Naive thymus-derived CD4-positive, alpha-beta T cell (primary cell): ENCODE data around the gene ABI3BP. TPM values are rescaled to one million over a fixed set of nuclear protein-coding genes. Genes with fewer than 3 reads are reported as not detected.
A peak's percentile ranks its signal among the peaks of the same experiment; 100 is the strongest.

ENCODE experiments used
- ATAC-seq: fragments of 150-1000 bp; cut with Tn5 transposase; 2 replicates; pipeline ENCODE4 v1.10.0; 2021; ENCODE audit warnings: mild to moderate bottlenecking, moderate library complexity
- CTCF ChIA-PET: fragments of 350-600 bp; sonication (Branson Sonifier 250); formaldehyde crosslinking; loops from one replicate; lab custom pipeline; 2021; ENCODE audit warnings: antibody characterized with exemption; lab: Charles Lee
- POLR2A ChIA-PET: fragments of 350-600 bp; sonication (Branson Sonifier 250); formaldehyde crosslinking; loops from one replicate; lab custom pipeline; 2021; ENCODE audit warnings: antibody characterized with exemption, inconsistent platforms; lab: Charles Lee
- DNase-seq, 9 donors: peaks; one replicate each; pipeline versions ENCODE4 v3.0.0 to v3.0.0-alpha.2; 2020 to 2022; ENCODE audit warnings: mixed read lengths in 1 of 9
- H3K27ac ChIP-seq: one replicate; pipeline ENCODE4 v1.7.0; 2013; ENCODE audit warnings: mild to moderate bottlenecking, low read depth, low read length, moderate library complexity
- H3K27me3 ChIP-seq, 2 donors: one replicate each; pipeline ENCODE4 v1.7.0; 2013; ENCODE audit warnings: low read length in 2 of 2, mild to moderate bottlenecking in 2 of 2, moderate library complexity in 2 of 2; ENCODE audit not compliant: control insufficient read depth in 2 of 2, insufficient read depth in 2 of 2
- H3K36me3 ChIP-seq, 3 experiments: 1 replicate in 2 of 3; 2 replicates in 1 of 3; pipeline ENCODE4 v1.7.0; 2013; ENCODE audit warnings: low read length in 3 of 3, mild to moderate bottlenecking in 3 of 3, moderate library complexity in 1 of 3; ENCODE audit not compliant: insufficient read depth in 3 of 3, control insufficient read depth in 2 of 3
- H3K4me1 ChIP-seq, 2 donors: one replicate each; pipeline ENCODE4 v1.7.0; 2013; ENCODE audit warnings: low read length in 2 of 2, mild to moderate bottlenecking in 2 of 2, moderate library complexity in 1 of 2; ENCODE audit not compliant: control insufficient read depth in 2 of 2, insufficient read depth in 2 of 2
- H3K4me3 ChIP-seq: 2 replicates; pipeline ENCODE4 v1.7.0; 2013; ENCODE audit warnings: mild to moderate bottlenecking, low read length
- H3K9me3 ChIP-seq, 3 experiments: 1 replicate in 2 of 3; 2 replicates in 1 of 3; pipeline ENCODE4 v1.7.0; 2013; ENCODE audit warnings: low read length in 3 of 3; ENCODE audit not compliant: control insufficient read depth in 2 of 3
- H3K27ac Mint-ChIP-seq, 9 donors: one replicate each; pipeline ENCODE4 v1.8.0; 2020 to 2022; ENCODE audit warnings: mixed read lengths in 9 of 9, mild to moderate bottlenecking in 8 of 9, moderate library complexity in 5 of 9, inconsistent platforms in 2 of 9
- H3K27me3 Mint-ChIP-seq, 5 donors: one replicate each; pipeline ENCODE4 v1.8.0; 2021 to 2022; ENCODE audit warnings: mixed read lengths in 5 of 5, mild to moderate bottlenecking in 1 of 5
- H3K36me3 Mint-ChIP-seq, 5 donors: one replicate each; pipeline ENCODE4 v1.8.0; 2020 to 2022; ENCODE audit warnings: mixed read lengths in 5 of 5, mild to moderate bottlenecking in 3 of 5, inconsistent platforms in 1 of 5
- H3K4me1 Mint-ChIP-seq, 7 donors: one replicate each; pipeline ENCODE4 v1.8.0; 2020 to 2022; ENCODE audit warnings: mixed read lengths in 7 of 7, mild to moderate bottlenecking in 3 of 7, inconsistent platforms in 1 of 7
- H3K4me3 Mint-ChIP-seq, 10 donors: one replicate each; pipeline ENCODE4 v1.8.0; 2020 to 2022; ENCODE audit warnings: mild to moderate bottlenecking in 10 of 10, mixed read lengths in 10 of 10, moderate library complexity in 6 of 10, inconsistent platforms in 2 of 10
- H3K9me3 Mint-ChIP-seq, 11 donors: one replicate each; pipeline ENCODE4 v1.8.0; 2020 to 2022; ENCODE audit warnings: mixed read lengths in 11 of 11, mild to moderate bottlenecking in 4 of 11, inconsistent platforms in 1 of 11, moderate library complexity in 1 of 11
- intact Hi-C, 2 donors: fragments of 100-400 bp; cut with micrococcal nuclease; formaldehyde crosslinking; loops; one replicate each; pipeline ENCODE4 v1.15.1; 2023
- polyA plus RNA-seq, 2 donors: library from polyadenylated mRNA; unstranded; fragments of 300-500 nt; fragmentation: Illumina TruSeq; gene quantifications; one replicate each; pipeline ENCODE4 v1.2.3, GENCODE V29; 2021
- total RNA-seq, 6 experiments: library from RNA in 5 of 6; stranded (reverse) in 5 of 6; gene quantifications; 1 replicate in 5 of 6; 2 replicates in 1 of 6; pipeline ENCODE4 v1.2.3 and lab custom pipeline; 2021 to 2026

The ABI3BP gene
- total and polyA plus RNA-seq, 7 experiments from 2014 or later = not detected

GRCh38 chr3:100857863-100858262, 135.4 kb downstream of the ABI3BP start:
- H3K27me3 Mint-ChIP-seq = peaks cover 0 to 6% (median 3%) of the 10 kb centered on the region in 5 donors
- H3K4me3 Mint-ChIP-seq = no peak overlapping the region
- DNase-seq (no peak), ATAC-seq (no peak)
- Histone ChIP-seq H3K4me3 (no peak overlapping the region), H3K4me1 (no peaks in the 10 kb centered on the region), H3K27me3 (peaks cover 0 to 5% of the 10 kb centered on the region in 2 donors), H3K36me3 (no peaks in the 10 kb centered on the region), H3K9me3 (no peaks in the 10 kb centered on the region), H3K27ac (no peak overlapping the region)
- CTCF ChIA-PET = no interaction called here
- intact Hi-C loops = no loop called here
- H3K27ac Mint-ChIP-seq = no peak overlapping the region
- H3K36me3 Mint-ChIP-seq = no peaks in the 10 kb centered on the region
- H3K4me1 Mint-ChIP-seq = peaks cover 0 to 6% (median 0%) of the 10 kb centered on the region in 7 donors
- POLR2A ChIA-PET = no interaction called here
- H3K9me3 Mint-ChIP-seq = no peaks in the 10 kb centered on the region

- H3K9me3 ChIP-seq = no peaks in the 10 kb centered on the region
- H3K27ac Mint-ChIP-seq = no peak overlapping the region
- H3K36me3 ChIP-seq = no peaks in the 10 kb centered on the region
- peaks cover 0 to 6% (median 3%) of the 10 kb centered on the region in 5 donors for H3K27me3 Mint-ChIP-seq
- CTCF ChIA-PET = no interaction called here
- DNase-seq (no peak), ATAC-seq (no peak)
- H3K4me3 Mint-ChIP-seq = no peak overlapping the region
- no peak overlapping the region for H3K4me3 ChIP-seq
- H3K4me1 Mint-ChIP-seq = peaks cover 0 to 9% (median 2%) of the 10 kb centered on the region in 7 donors
- H3K27me3 ChIP-seq = peaks cover 0 to 5% of the 10 kb centered on the region in 2 donors
- no peaks in the 10 kb centered on the region for H3K9me3 Mint-ChIP-seq
- POLR2A ChIA-PET = no interaction called here
- H3K36me3 Mint-ChIP-seq = no peaks in the 10 kb centered on the region
- intact Hi-C loops = no loop called here
- H3K27ac ChIP-seq = no peak overlapping the region
- H3K4me1 ChIP-seq = no peaks in the 10 kb centered on the region
These were observed 136.4 kb downstream of the ABI3BP start for GRCh38 chr3:100856821-100857220.

GRCh38 chr3:100852840-100853239, 140.4 kb downstream of the ABI3BP start:
- CTCF ChIA-PET = no interaction called here
- ATAC-seq (no peak), DNase-seq (peak in 4 of 9 donors; percentile 10 to 21 (median 18))
- Histone ChIP-seq H3K9me3 (no peaks in the 10 kb centered on the region), H3K4me3 (no peak overlapping the region), H3K27ac (no peak overlapping the region), H3K27me3 (no peaks in the 10 kb centered on the region), H3K4me1 (no peaks in the 10 kb centered on the region), H3K36me3 (no peaks in the 10 kb centered on the region)
- no peak overlapping the region for H3K27ac Mint-ChIP-seq
- intact Hi-C loops = no loop called here
- H3K4me1 Mint-ChIP-seq = peaks cover 0 to 9% (median 2%) of the 10 kb centered on the region in 7 donors
- no peaks in the 10 kb centered on the region for H3K36me3 Mint-ChIP-seq
- POLR2A ChIA-PET = no interaction called here
- H3K4me3 Mint-ChIP-seq = peak overlapping the region in 4 of 10 donors; percentile 8 to 37 (median 28)
- peaks cover 0 to 15% (median 4%) of the 10 kb centered on the region in 5 donors for H3K27me3 Mint-ChIP-seq
- H3K9me3 Mint-ChIP-seq = no peaks in the 10 kb centered on the region

GRCh38 chr3:100850701-100851100, 142.5 kb downstream of the ABI3BP start:
- intact Hi-C loops = no loop called here
- Mint-ChIP-seq H3K9me3 (no peaks in the 10 kb centered on the region), H3K27me3 (peaks cover 0 to 14% (median 8%) of the 10 kb centered on the region in 5 donors), H3K36me3 (no peaks in the 10 kb centered on the region), H3K4me1 (peaks cover 0 to 9% (median 2%) of the 10 kb centered on the region in 7 donors), H3K27ac (no peak overlapping the region), H3K4me3 (no peak overlapping the region)
- Histone ChIP-seq H3K36me3 (no peaks in the 10 kb centered on the region), H3K9me3 (no peaks in the 10 kb centered on the region), H3K4me3 (no peak overlapping the region), H3K27me3 (no peaks in the 10 kb centered on the region), H3K27ac (no peak overlapping the region), H3K4me1 (no peaks in the 10 kb centered on the region)
- ATAC-seq (no peak), DNase-seq (no peak)
- ChIA-PET POLR2A (no interaction called here), CTCF (no interaction called here)

- Mint-ChIP-seq H3K9me3 (no peaks in the 10 kb centered on the region), H3K27me3 (peaks cover 0 to 17% (median 8%) of the 10 kb centered on the region in 5 donors), H3K4me3 (no peak overlapping the region), H3K4me1 (peaks cover 0 to 9% (median 2%) of the 10 kb centered on the region in 7 donors), H3K27ac (no peak overlapping the region), H3K36me3 (no peaks in the 10 kb centered on the region)
- Histone ChIP-seq H3K27me3 (no peaks in the 10 kb centered on the region), H3K4me1 (no peaks in the 10 kb centered on the region), H3K36me3 (no peaks in the 10 kb centered on the region), H3K9me3 (no peaks in the 10 kb centered on the region), H3K4me3 (no peak overlapping the region), H3K27ac (no peak overlapping the region)
- DNase-seq (no peak), ATAC-seq (no peak)
- ChIA-PET POLR2A (no interaction called here), CTCF (no interaction called here)
- intact Hi-C loops = no loop called here
These were observed 143.1 kb downstream of the ABI3BP start for GRCh38 chr3:100850156-100850555.

GRCh38 chr3:100844063-100844936, 148.9 kb downstream of the ABI3BP start:
- peaks cover 0 to 1% (median 0%) of the 10 kb centered on the region in 5 donors for H3K36me3 Mint-ChIP-seq
- intact Hi-C loops = no loop called here
- POLR2A ChIA-PET = no interaction called here

More at GRCh38 chr3:100844063-100844936, 148.9 kb downstream of the ABI3BP start:
- H3K4me3 ChIP-seq = no peak overlapping the region
- no peaks in the 10 kb centered on the region for H3K27me3 ChIP-seq
- Mint-ChIP-seq H3K4me3 (no peak overlapping the region), H3K27me3 (peaks cover 13 to 39% (median 26%) of the 10 kb centered on the region in 5 donors), H3K9me3 (peaks cover 0 to 2% (median 0%) of the 10 kb centered on the region in 11 donors), H3K4me1 (no peaks in the 10 kb centered on the region), H3K27ac (no peak overlapping the region)
- no peaks in the 10 kb centered on the region for H3K4me1 ChIP-seq
- DNase-seq (no peak), ATAC-seq (no peak)
- CTCF ChIA-PET = no interaction called here
- H3K27ac ChIP-seq = no peak overlapping the region
- no peaks in the 10 kb centered on the region for H3K9me3 ChIP-seq
- no peaks in the 10 kb centered on the region for H3K36me3 ChIP-seq
